ENCODE measurements around the gene ANKRD30B. TPM values are rescaled to one million over a fixed set of nuclear protein-coding genes. Genes with fewer than 3 reads are reported as not detected.
"Not testable (repeated sequence)": the region's sequence is repeated elsewhere in the genome, so short reads cannot be mapped to it uniquely, and the experiment has no call there.

Gene ANKRD30B
- total and polyA plus RNA-seq, 8 donors = 0.06 to 1.2 (median 0.56) TPM; not detected in 2

DNA sequence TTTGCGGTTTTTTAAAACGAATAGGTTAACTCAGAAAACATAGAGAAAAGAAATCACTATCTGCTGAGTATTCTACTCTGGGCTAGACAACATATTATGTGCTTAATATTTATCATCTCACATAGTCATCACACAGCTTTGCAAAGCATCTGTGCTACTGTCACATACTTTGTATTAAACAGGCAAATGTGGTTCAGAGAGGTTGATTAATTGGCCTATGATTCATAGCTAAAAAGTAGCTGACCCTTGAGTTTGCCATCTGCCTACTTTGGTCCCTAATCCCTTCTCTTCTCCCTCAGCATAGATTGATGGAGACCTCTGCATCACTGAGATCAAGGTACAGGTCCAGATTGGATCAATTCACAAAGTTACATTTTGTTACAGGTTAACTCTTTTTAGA lies 21.4 kb downstream of the ANKRD30B start:
- no peak for TF ChIP-seq CTCF (IDR thresholded peaks at IDR 0.05)
- H3K4me1 ChIP-seq = no peaks in the 10 kb centered on the region
- no peaks in the 10 kb centered on the region for H3K9me3 ChIP-seq
- H3K4me3 ChIP-seq = no peak overlapping the region
- 69 to 81% methylated on average over 2 of the region's 2 CpGs for WGBS, 2 donors
- ATAC-seq (no peak), DNase-seq (no peak), FAIRE-seq (no peak)
- H3K27ac ChIP-seq = no peak overlapping the region
- H3K27me3 ChIP-seq = peaks cover 0 to 4% (median 0%) of the 10 kb centered on the region in 4 donors
- intact Hi-C loops (cut with DNase I) = no loop called here
- no peaks in the 10 kb centered on the region for H3K36me3 ChIP-seq

GRCh38 chr18:14776801-14777200 lies 28.8 kb downstream of the ANKRD30B start:
- Histone ChIP-seq H3K27me3 (peaks cover 0 to 4% (median 0%) of the 10 kb centered on the region in 4 donors), H3K4me1 (no peaks in the 10 kb centered on the region), H3K27ac (no peak overlapping the region), H3K4me3 (no peak overlapping the region), H3K36me3 (no peaks in the 10 kb centered on the region), H3K9me3 (no peaks in the 10 kb centered on the region)
- 47 to 54% methylated on average over 2 of the region's 2 CpGs for WGBS, 2 donors
- intact Hi-C loops (cut with DNase I) = no loop called here
- FAIRE-seq (no peak), ATAC-seq (no peak), DNase-seq (no peak)
- TF ChIP-seq CTCF (IDR thresholded peaks at IDR 0.05) = no peak

DNA sequence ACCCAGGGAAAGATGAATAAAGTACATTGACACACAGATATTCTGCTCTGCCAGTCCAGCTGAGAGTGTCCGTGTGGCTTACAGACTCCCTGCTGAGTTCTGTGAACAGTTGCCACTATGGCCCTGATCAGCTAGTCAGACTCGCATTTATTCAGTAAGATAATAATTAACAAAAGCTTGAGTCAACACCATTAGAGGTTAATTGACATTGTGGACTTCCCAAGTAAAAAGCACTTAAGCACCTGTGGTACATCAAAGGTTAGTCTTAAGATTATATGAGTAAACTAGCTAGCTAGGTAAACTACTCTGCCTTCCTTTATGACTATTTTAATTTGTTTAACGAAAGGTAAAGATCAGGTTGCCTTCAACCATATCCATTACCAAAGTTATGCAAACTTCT lies 33.7 kb downstream of the ANKRD30B start:
- no peak for TF ChIP-seq CTCF (IDR thresholded peaks at IDR 0.05)
- no peak for ATAC-seq
- no peak overlapping the region for H3K27ac ChIP-seq

GRCh38 chr18:14784133-14784532 lies 36.2 kb downstream of the ANKRD30B start:
- Histone ChIP-seq H3K27ac (no peak overlapping the region), H3K27me3 (no peaks in the 10 kb centered on the region), H3K4me1 (no peaks in the 10 kb centered on the region), H3K9me3 (no peaks in the 10 kb centered on the region), H3K4me3 (no peak overlapping the region), H3K36me3 (no peaks in the 10 kb centered on the region)
- 24 to 27% methylated on average over 2 of the region's 2 CpGs for WGBS, 2 donors
- FAIRE-seq = no peak
- no peak for ATAC-seq
- no peak for DNase-seq
- intact Hi-C loops (cut with DNase I) = no loop called here
- TF ChIP-seq CTCF (IDR thresholded peaks at IDR 0.05) = no peak

More for the DNA sequence above, 33.7 kb downstream of the ANKRD30B start:
- intact Hi-C loops (cut with DNase I) = no loop called here
- no peaks in the 10 kb centered on the region for H3K9me3 ChIP-seq
- WGBS, 2 donors = 34 to 38% methylated on average over 3 of the region's 3 CpGs
- H3K4me3 ChIP-seq = no peak overlapping the region
- no peaks in the 10 kb centered on the region for H3K36me3 ChIP-seq
- DNase-seq = no peak
- no peak for FAIRE-seq
- no peaks in the 10 kb centered on the region for H3K27me3 ChIP-seq
- no peaks in the 10 kb centered on the region for H3K4me1 ChIP-seq

GRCh38 chr18:14796876-14797275 lies 48.9 kb downstream of the ANKRD30B start:
- DNase-seq; H3K4me1 ChIP-seq; H3K36me3 ChIP-seq; H3K27ac ChIP-seq; FAIRE-seq; H3K9me3 ChIP-seq; ATAC-seq; H3K27me3 ChIP-seq; H3K4me3 ChIP-seq; intact Hi-C loops (cut with DNase I): not testable (repeated sequence)
- WGBS, 2 donors = 71 to 73% methylated on average over 3 of the region's 3 CpGs

DNA sequence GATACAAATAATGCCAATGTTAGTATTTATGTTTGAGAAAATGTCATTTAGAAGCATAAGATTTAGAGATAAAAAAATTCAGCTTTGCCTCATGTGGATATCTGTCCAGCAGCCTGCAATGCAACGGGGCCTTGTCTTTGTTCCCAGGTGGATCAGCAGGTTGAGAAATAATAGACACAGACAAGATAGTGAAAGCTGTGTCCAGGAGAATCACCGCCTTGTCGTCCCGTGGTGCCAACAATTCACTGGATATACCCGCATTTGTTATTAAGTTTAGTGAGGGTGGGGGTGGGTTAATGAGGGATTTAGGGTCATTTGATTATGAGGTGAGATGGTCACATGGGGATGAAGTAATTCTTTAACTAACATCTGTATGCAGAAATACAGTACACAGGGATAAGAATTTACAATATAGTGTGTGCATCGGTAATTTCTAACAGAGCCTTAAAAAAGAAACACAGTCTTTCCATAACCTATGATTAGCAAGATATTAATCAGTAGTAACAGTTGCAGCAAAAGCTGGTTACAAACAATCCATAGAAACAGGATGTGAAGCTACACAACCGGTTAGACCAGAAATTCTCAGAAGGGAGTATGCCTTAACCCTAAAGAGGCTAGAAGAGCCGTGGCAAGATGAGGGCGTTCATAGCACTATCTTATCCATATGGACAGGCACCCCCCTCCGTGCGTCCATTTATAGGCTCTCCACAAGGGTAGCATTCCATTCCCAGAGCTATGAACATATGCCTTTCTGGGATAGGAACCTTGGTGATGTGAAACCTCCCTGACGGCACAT lies 50.2 kb downstream of the ANKRD30B start:
- FAIRE-seq; H3K4me1 ChIP-seq; H3K27ac ChIP-seq; H3K4me3 ChIP-seq; H3K27me3 ChIP-seq; H3K36me3 ChIP-seq; H3K9me3 ChIP-seq; DNase-seq; ATAC-seq; intact Hi-C loops (cut with DNase I): not testable (repeated sequence)
- WGBS, 2 donors = 67 to 73% methylated on average over 11 of the region's 12 CpGs

DNA sequence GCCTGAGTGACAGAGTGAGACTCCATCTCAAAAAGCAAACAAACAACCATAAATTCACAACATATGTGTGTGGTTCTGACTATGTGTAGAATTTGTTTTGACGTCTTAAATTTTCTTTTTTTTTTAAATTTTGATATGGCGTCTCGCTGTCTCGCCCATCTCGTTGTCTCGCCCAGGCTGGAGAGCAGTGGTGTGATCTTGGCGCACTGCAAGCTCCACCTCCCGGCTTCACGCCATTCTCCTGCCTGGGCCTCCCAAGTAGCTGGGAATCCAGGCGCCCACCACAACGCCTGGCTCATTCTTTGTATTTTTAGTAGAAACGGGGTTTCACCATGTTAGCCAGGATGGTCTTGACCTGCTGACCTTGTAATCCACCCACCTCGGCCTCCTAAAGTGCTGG lies 63.1 kb downstream of the ANKRD30B start:
- FAIRE-seq; H3K9me3 ChIP-seq; H3K4me1 ChIP-seq; H3K27ac ChIP-seq; intact Hi-C loops (cut with DNase I); DNase-seq; ATAC-seq; H3K36me3 ChIP-seq; H3K27me3 ChIP-seq; H3K4me3 ChIP-seq: not testable (repeated sequence)
- WGBS, 2 donors = 80 to 87% methylated on average over 11 to 13 of the region's 13 CpGs

GRCh38 chr18:14826972-14827632 lies 79.1 kb downstream of the ANKRD30B start:
- H3K4me1 ChIP-seq; H3K4me3 ChIP-seq; H3K27me3 ChIP-seq; FAIRE-seq; DNase-seq; intact Hi-C loops (cut with DNase I); H3K36me3 ChIP-seq; H3K27ac ChIP-seq; ATAC-seq; H3K9me3 ChIP-seq: not testable (repeated sequence)
- 37 to 48% methylated on average over 2 of the region's 2 CpGs for WGBS, 2 donors

All from pancreas (tissue), 10 donors.